ENCODE results near the gene HTR4. TPM values are rescaled to one million over a fixed set of nuclear protein-coding genes. Genes with fewer than 3 reads are reported as not detected.

Gene HTR4
- polyA plus RNA-seq, 1 donor from 2014 or later: not detected

DNA sequence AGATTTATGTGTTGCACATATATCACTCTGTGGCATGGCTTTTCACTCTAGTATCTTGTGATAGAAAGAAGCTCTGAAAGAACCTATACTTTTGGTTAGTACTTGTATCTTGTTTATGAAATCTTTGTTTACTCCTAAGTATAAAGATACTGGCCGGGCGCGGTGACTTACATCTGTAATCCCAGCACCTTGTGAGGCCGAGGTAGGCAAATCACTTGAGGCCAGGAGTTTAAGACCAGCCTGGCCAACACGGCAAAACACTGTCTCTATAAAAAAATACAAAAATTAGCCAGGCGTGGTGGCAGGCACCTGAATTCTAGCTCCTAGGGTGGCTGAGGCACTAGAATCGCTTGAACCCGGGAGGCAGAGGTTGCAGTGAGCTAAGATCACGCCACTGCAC, 141.8 kb downstream of the HTR4 start:
- H3F3A ChIP-seq (ENCODE audit: insufficient read depth, low read length, poor library complexity, severe bottlenecking): no peaks in the 10 kb centered on the region
- no peaks in the 10 kb centered on the region for H3K36me3 ChIP-seq (ENCODE audit: insufficient read depth, low read length)
- H3K27me3 ChIP-seq (ENCODE audit: insufficient read depth, low read depth, low read length): no peaks in the 10 kb centered on the region
- no peak overlapping the region for H3K4me2 ChIP-seq (ENCODE audit: low read length)
- no peaks in the 10 kb centered on the region for H4K20me1 ChIP-seq (ENCODE audit: insufficient read depth)
- no peaks in the 10 kb centered on the region for H3K79me2 ChIP-seq (replicated peaks; ENCODE audit: insufficient read depth, low read length)
- no peak overlapping the region for H2AFZ ChIP-seq (ENCODE audit: low read depth, low read length)
- H3K27ac ChIP-seq (ENCODE audit: low read length): no peak overlapping the region
- no peaks in the 10 kb centered on the region for H3K9me3 ChIP-seq (ENCODE audit: low read length)
- no peak for TF ChIP-seq POLR2AphosphoS5 (IDR thresholded peaks at IDR 0.05)
- TF ChIP-seq, protein P1, sequence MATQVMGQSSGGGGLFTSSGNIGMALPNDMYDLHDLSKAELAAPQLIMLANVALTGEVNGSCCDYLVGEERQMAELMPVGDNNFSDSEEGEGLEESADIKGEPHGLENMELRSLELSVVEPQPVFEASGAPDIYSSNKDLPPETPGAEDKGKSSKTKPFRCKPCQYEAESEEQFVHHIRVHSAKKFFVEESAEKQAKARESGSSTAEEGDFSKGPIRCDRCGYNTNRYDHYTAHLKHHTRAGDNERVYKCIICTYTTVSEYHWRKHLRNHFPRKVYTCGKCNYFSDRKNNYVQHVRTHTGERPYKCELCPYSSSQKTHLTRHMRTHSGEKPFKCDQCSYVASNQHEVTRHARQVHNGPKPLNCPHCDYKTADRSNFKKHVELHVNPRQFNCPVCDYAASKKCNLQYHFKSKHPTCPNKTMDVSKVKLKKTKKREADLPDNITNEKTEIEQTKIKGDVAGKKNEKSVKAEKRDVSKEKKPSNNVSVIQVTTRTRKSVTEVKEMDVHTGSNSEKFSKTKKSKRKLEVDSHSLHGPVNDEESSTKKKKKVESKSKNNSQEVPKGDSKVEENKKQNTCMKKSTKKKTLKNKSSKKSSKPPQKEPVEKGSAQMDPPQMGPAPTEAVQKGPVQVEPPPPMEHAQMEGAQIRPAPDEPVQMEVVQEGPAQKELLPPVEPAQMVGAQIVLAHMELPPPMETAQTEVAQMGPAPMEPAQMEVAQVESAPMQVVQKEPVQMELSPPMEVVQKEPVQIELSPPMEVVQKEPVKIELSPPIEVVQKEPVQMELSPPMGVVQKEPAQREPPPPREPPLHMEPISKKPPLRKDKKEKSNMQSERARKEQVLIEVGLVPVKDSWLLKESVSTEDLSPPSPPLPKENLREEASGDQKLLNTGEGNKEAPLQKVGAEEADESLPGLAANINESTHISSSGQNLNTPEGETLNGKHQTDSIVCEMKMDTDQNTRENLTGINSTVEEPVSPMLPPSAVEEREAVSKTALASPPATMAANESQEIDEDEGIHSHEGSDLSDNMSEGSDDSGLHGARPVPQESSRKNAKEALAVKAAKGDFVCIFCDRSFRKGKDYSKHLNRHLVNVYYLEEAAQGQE (IDR thresholded peaks at IDR 0.05; ENCODE audit: borderline replicate concordance): no peak
- TF ChIP-seq TAF1 (IDR thresholded peaks at IDR 0.05; ENCODE audit: low read depth): no peak
- no peak overlapping the region for H3K9ac ChIP-seq (ENCODE audit: low read length)
- H3K4me3 ChIP-seq (ENCODE audit: low read length): no peak overlapping the region
- no peaks in the 10 kb centered on the region for H3K9me2 ChIP-seq (ENCODE audit: insufficient read depth, low read length)

DNA sequence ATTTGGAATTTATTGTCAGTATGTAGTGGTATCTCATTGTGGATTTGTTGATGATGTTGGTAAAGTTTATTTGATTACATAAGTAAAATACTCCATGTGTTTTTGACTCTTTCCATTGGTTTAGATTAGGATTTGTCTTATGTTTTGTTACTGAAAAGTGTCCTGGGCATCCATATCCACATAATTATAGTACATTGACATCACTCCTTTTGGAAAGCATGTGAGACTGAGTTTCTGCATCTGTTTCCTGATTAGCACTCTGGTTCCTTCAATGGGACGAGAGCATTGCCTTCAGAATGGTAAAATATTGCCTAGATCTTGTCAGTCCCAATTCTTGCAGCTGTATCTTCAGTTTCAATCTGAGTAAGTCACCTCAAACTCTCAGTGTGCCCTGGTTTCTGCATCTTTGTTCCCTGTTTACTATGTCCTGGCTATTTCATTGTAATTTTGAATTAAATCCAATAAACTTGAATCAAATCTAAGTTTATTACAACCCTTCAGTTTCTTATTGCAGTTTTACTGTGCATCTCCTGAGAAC, 142.4 kb downstream of the HTR4 start:
- Histone ChIP-seq H3K27me3 (ENCODE audit: insufficient read depth, low read depth, low read length) (no peaks in the 10 kb centered on the region), H3K4me3 (ENCODE audit: low read length) (no peak overlapping the region), H3F3A (ENCODE audit: insufficient read depth, low read length, poor library complexity, severe bottlenecking) (no peaks in the 10 kb centered on the region), H3K4me2 (ENCODE audit: low read length) (no peak overlapping the region), H4K20me1 (ENCODE audit: insufficient read depth) (no peaks in the 10 kb centered on the region), H3K27ac (ENCODE audit: low read length) (no peak overlapping the region), H3K36me3 (ENCODE audit: insufficient read depth, low read length) (no peaks in the 10 kb centered on the region), H3K9ac (ENCODE audit: low read length) (no peak overlapping the region), H2AFZ (ENCODE audit: low read depth, low read length) (no peak overlapping the region), H3K79me2 (replicated peaks; ENCODE audit: insufficient read depth, low read length) (no peaks in the 10 kb centered on the region), H3K9me3 (ENCODE audit: low read length) (no peaks in the 10 kb centered on the region), H3K9me2 (ENCODE audit: insufficient read depth, low read length) (no peaks in the 10 kb centered on the region)
- TF ChIP-seq EZH2 (IDR thresholded peaks at IDR 0.05; ENCODE audit: borderline replicate concordance, insufficient read depth, low read length, poor library complexity, severe bottlenecking) (no peak), TAF1 (IDR thresholded peaks at IDR 0.05; ENCODE audit: low read depth) (no peak), SMC3 (conservative IDR thresholded peaks at IDR 0.05; ENCODE audit: poor library complexity) (no peak), POLR2AphosphoS5 (IDR thresholded peaks at IDR 0.05) (no peak), EP300 (conservative IDR thresholded peaks at IDR 0.05; ENCODE audit: poor library complexity, severe bottlenecking) (no peak), MXI1 (conservative IDR thresholded peaks at IDR 0.05; ENCODE audit: poor library complexity, severe bottlenecking) (no peak), RAD21 (conservative IDR thresholded peaks at IDR 0.05) (no peak)
- TF ChIP-seq, protein P2, sequence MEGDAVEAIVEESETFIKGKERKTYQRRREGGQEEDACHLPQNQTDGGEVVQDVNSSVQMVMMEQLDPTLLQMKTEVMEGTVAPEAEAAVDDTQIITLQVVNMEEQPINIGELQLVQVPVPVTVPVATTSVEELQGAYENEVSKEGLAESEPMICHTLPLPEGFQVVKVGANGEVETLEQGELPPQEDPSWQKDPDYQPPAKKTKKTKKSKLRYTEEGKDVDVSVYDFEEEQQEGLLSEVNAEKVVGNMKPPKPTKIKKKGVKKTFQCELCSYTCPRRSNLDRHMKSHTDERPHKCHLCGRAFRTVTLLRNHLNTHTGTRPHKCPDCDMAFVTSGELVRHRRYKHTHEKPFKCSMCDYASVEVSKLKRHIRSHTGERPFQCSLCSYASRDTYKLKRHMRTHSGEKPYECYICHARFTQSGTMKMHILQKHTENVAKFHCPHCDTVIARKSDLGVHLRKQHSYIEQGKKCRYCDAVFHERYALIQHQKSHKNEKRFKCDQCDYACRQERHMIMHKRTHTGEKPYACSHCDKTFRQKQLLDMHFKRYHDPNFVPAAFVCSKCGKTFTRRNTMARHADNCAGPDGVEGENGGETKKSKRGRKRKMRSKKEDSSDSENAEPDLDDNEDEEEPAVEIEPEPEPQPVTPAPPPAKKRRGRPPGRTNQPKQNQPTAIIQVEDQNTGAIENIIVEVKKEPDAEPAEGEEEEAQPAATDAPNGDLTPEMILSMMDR (IDR thresholded peaks at IDR 0.05; ENCODE audit: poor library complexity, severe bottlenecking): no peak
- TF ChIP-seq, protein P1 (IDR thresholded peaks at IDR 0.05; ENCODE audit: borderline replicate concordance): no peak

All from neural cell (in vitro differentiated cells).